ENCODE measurements around the gene YBX2. TPM values are rescaled to one million over a fixed set of nuclear protein-coding genes. Genes with fewer than 3 reads are reported as not detected.

Gene YBX2
- polyA plus RNA-seq, 1 experiment: 0.11 TPM

- DNase-seq (ENCODE audit: low read depth): peak; percentile 63
- TF ChIP-seq CTCF (IDR thresholded peaks at IDR 0.05; ENCODE audit: insufficient read depth, low read depth, low read length): no peak
- POLR2A ChIA-PET: interaction anchor here (0.6 kb wide), 1 partner anchor 264 kb away, joined by 5 read pairs; no protein-coding TSS in a partner anchor
- CTCF ChIA-PET: interaction anchor here (0.6 to 6.9 kb wide), 11 partner anchors 11 to 279 kb away, joined by 3 to 51 read pairs (median 4); no protein-coding TSS in a partner anchor
- H3K27me3 ChIP-seq (ENCODE audit: control insufficient read depth, insufficient read depth, low read length): peaks cover 11% of the 10 kb centered on the region
- no peaks in the 10 kb centered on the region for H3K36me3 ChIP-seq (ENCODE audit: control insufficient read depth, insufficient read depth, low read length)
- peak within 1 kb of the TSS; percentile 48 for H3K4me3 ChIP-seq (ENCODE audit: low read depth, low read length)
Measured at GRCh38 chr17:7281074-7281952, 13.1 kb downstream of the YBX2 start, which contains the start of gene SLC2A4. TSS of gene SLC2A4 (plus strand) at chr17:7281718. CDS start at chr17:7281935, 217 bp downstream.

GRCh38 chr17:7280519-7281073 is 13.8 kb downstream of the YBX2 start:
- ChIA-PET POLR2A (interaction anchor here (0.6 kb wide), 1 partner anchor 263 kb away, joined by 5 read pairs; no protein-coding TSS in a partner anchor), CTCF (interaction anchor here (0.6 to 6.9 kb wide), 11 partner anchors 11 to 280 kb away, joined by 3 to 51 read pairs (median 4); partner anchors contain the start of genes ACADVL and DLG4)
- H3K4me3 ChIP-seq (ENCODE audit: low read depth, low read length): peak overlapping the region; percentile 48

GRCh38 chr17:7279448-7279847 is 15.0 kb downstream of the YBX2 start:
- H3K4me3 ChIP-seq (ENCODE audit: low read depth, low read length): no peak overlapping the region
- H3K36me3 ChIP-seq (ENCODE audit: control insufficient read depth, insufficient read depth, low read length): no peaks in the 10 kb centered on the region
- ChIA-PET POLR2A (no interaction called here), CTCF (interaction anchor here (1.1 to 6.9 kb wide), 3 partner anchors 17 to 60 kb away, joined by 3 to 51 read pairs (median 3); partner anchors contain the start of genes ACADVL and DLG4)
- TF ChIP-seq CTCF (IDR thresholded peaks at IDR 0.05; ENCODE audit: insufficient read depth, low read depth, low read length): no peak
- DNase-seq (ENCODE audit: low read depth): no peak
- peaks cover 6% of the 10 kb centered on the region for H3K27me3 ChIP-seq (ENCODE audit: control insufficient read depth, insufficient read depth, low read length)

More at GRCh38 chr17:7280519-7281073, 13.8 kb downstream of the YBX2 start:
- Histone ChIP-seq H3K27me3 (ENCODE audit: control insufficient read depth, insufficient read depth, low read length) (peaks cover 6% of the 10 kb centered on the region), H3K36me3 (ENCODE audit: control insufficient read depth, insufficient read depth, low read length) (no peaks in the 10 kb centered on the region)
- TF ChIP-seq CTCF (IDR thresholded peaks at IDR 0.05; ENCODE audit: insufficient read depth, low read depth, low read length): peak; percentile 82
- DNase-seq (ENCODE audit: low read depth): no peak

- Histone ChIP-seq H3K36me3 (ENCODE audit: control insufficient read depth, insufficient read depth, low read length) (no peaks in the 10 kb centered on the region), H3K4me3 (ENCODE audit: low read depth, low read length) (no peak overlapping the region), H3K27me3 (ENCODE audit: control insufficient read depth, insufficient read depth, low read length) (no peaks in the 10 kb centered on the region)
- no peak for TF ChIP-seq CTCF (IDR thresholded peaks at IDR 0.05; ENCODE audit: insufficient read depth, low read depth, low read length)
- no peak for DNase-seq (ENCODE audit: low read depth)
- ChIA-PET POLR2A (no interaction called here), CTCF (interaction anchor here (1.9 kb wide), 1 partner anchor 14 kb away, joined by 7 read pairs; the partner anchor contains the start of gene SLC2A4)
Measured at GRCh38 chr17:7266784-7267183, 27.7 kb downstream of the YBX2 start.

GRCh38 chr17:7263801-7264078 is 30.7 kb downstream of the YBX2 start:
- POLR2A ChIA-PET: no interaction called here
- no peak for DNase-seq (ENCODE audit: low read depth)
- TF ChIP-seq CTCF (IDR thresholded peaks at IDR 0.05; ENCODE audit: insufficient read depth, low read depth, low read length): no peak
- Histone ChIP-seq H3K36me3 (ENCODE audit: control insufficient read depth, insufficient read depth, low read length) (peaks cover 1% of the 10 kb centered on the region; the same call in 1 of the 2 replicates), H3K27me3 (ENCODE audit: control insufficient read depth, insufficient read depth, low read length) (no peaks in the 10 kb centered on the region), H3K4me3 (ENCODE audit: low read depth, low read length) (no peak overlapping the region)
- CTCF ChIA-PET: interaction anchor here (0.6 kb wide), 1 partner anchor 1389 kb away, joined by 3 read pairs; no protein-coding TSS in a partner anchor
